Astrocyte (in vitro differentiated cells and primary cell): ENCODE measurements around the gene OPN1SW.

Experiments
- EZH2 ChIP-seq: IDR thresholded peaks from 2 replicates; pipeline ENCODE4 v1.6.1; 2012; ENCODE audit warnings: mild to moderate bottlenecking, low read length, inconsistent platforms; ENCODE audit not compliant: insufficient read depth
- TF ChIP-seq, protein P1 (sequence below): IDR thresholded peaks from 2 replicates; pipeline ENCODE4 v1.5.1; 2011; ENCODE audit warnings: low read depth, mild to moderate bottlenecking, inconsistent platforms, low read length, moderate library complexity; ENCODE audit not compliant: insufficient read depth

DNA sequence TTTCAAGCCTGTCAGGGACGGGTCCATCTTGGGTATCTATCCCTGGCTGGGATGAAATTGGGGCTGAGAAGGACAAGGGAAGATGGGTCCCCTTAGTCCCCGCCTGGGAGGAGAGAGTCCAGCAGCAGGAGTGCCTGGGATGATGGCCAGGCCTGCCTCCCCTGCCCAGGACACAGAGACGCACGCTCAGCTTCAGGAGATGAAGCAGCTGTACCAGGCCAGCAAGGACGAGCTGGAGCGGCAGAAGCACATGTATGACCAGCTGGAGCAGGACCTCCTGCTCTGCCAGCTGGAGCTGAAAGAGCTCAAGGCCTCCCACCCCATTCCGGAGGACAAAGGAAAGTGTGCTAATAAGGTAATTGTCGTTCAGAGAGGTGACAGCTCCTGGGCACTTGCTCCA, 31.6 kb upstream of the OPN1SW start:
- no peak for TF ChIP-seq EZH2
- TF ChIP-seq, protein P1, sequence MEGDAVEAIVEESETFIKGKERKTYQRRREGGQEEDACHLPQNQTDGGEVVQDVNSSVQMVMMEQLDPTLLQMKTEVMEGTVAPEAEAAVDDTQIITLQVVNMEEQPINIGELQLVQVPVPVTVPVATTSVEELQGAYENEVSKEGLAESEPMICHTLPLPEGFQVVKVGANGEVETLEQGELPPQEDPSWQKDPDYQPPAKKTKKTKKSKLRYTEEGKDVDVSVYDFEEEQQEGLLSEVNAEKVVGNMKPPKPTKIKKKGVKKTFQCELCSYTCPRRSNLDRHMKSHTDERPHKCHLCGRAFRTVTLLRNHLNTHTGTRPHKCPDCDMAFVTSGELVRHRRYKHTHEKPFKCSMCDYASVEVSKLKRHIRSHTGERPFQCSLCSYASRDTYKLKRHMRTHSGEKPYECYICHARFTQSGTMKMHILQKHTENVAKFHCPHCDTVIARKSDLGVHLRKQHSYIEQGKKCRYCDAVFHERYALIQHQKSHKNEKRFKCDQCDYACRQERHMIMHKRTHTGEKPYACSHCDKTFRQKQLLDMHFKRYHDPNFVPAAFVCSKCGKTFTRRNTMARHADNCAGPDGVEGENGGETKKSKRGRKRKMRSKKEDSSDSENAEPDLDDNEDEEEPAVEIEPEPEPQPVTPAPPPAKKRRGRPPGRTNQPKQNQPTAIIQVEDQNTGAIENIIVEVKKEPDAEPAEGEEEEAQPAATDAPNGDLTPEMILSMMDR = no peak
